ENCODE results near the gene SLC45A2.

The SLC45A2 gene

DNA sequence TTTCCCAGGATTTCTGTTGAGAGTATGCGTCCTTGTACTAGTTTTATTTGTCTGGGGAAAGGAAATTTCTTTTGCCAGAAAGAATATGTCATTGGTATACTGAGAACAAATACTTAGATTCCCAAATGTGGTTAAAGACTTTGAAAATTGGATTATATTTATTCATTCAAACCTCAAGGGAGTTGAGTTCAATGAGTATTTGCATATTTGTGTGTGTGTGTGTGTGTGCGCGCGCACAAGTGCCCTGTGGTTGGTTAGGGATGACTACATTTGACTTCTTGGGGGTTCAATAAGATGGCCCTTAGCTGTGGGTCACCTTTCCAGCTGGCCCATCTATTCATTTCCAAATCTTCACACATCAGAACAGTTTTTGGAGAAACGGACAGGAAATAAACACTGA, 43.4 kb downstream of the SLC45A2 start:
- TF ChIP-seq, protein P1, sequence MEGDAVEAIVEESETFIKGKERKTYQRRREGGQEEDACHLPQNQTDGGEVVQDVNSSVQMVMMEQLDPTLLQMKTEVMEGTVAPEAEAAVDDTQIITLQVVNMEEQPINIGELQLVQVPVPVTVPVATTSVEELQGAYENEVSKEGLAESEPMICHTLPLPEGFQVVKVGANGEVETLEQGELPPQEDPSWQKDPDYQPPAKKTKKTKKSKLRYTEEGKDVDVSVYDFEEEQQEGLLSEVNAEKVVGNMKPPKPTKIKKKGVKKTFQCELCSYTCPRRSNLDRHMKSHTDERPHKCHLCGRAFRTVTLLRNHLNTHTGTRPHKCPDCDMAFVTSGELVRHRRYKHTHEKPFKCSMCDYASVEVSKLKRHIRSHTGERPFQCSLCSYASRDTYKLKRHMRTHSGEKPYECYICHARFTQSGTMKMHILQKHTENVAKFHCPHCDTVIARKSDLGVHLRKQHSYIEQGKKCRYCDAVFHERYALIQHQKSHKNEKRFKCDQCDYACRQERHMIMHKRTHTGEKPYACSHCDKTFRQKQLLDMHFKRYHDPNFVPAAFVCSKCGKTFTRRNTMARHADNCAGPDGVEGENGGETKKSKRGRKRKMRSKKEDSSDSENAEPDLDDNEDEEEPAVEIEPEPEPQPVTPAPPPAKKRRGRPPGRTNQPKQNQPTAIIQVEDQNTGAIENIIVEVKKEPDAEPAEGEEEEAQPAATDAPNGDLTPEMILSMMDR (IDR thresholded peaks at IDR 0.05; ENCODE audit: insufficient read depth, low read length, poor library complexity, severe bottlenecking), result no peak
- TF ChIP-seq EZH2phosphoT487 (conservative IDR thresholded peaks at IDR 0.05; ENCODE audit: low read length), result no peak
- Histone ChIP-seq H3K9me2 (replicated peaks; ENCODE audit: insufficient read depth, low read length) (no peaks in the 10 kb centered on the region), H3K27me3 (ENCODE audit: low read length) (no peaks in the 10 kb centered on the region), H3F3A (ENCODE audit: insufficient read depth) (no peaks in the 10 kb centered on the region), H3K4me3 (ENCODE audit: insufficient read depth, low read length, poor library complexity, severe bottlenecking) (no peak overlapping the region), H3K79me2 (ENCODE audit: insufficient read depth, low read length) (no peaks in the 10 kb centered on the region), H3K4me2 (ENCODE audit: low read depth, low read length, poor library complexity, severe bottlenecking) (no peak overlapping the region), H3K27ac (ENCODE audit: low read depth, low read length) (no peak overlapping the region), H3K36me3 (ENCODE audit: low read length) (no peaks in the 10 kb centered on the region), H3K9ac (ENCODE audit: low read length) (no peak overlapping the region), H2AFZ (ENCODE audit: low read depth, low read length, severe bottlenecking) (no peak overlapping the region), H4K20me1 (ENCODE audit: low read depth, low read length) (no peaks in the 10 kb centered on the region), H3K9me3 (ENCODE audit: insufficient read depth, low read length) (no peaks in the 10 kb centered on the region)

DNA sequence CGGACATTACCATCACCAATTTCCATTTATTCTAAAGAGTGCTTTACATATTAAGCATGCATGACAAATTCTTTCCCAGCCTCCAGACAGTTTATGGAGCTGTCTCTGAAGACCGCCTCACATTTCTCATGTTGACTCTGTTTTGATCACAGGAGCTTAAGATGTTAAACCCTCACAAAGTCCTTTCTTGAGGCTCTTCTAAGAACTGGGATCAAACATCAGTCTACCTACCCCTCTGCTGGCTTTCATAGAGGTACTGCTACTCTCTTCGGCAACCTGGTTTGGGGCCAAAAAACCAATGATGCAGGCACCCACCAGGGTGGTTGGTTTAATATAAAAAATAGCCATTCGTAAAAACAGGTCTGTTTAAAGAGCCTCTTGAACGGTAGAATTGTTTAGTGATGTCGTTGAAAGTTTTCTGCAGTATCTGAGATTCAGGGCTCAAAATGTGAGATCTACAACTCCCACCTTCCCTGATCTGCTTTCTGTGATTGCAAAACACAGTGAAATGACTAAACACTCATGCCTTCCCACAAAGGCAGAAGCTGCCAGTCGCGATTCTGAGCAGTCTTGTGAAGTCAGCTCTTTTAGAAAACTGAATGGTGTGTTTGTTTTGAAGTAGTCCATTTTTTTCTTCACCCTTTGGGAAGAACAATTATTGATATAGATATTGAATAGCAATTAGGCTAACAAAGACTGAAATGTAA, 44.8 kb downstream of the SLC45A2 start:
- H3K79me2 ChIP-seq (ENCODE audit: insufficient read depth, low read length), result no peaks in the 10 kb centered on the region
- no peak overlapping the region for H3K4me2 ChIP-seq (ENCODE audit: low read depth, low read length, poor library complexity, severe bottlenecking)
- no peak overlapping the region for H3K9ac ChIP-seq (ENCODE audit: low read length)
- no peaks in the 10 kb centered on the region for H3K27me3 ChIP-seq (ENCODE audit: low read length)
- no peak overlapping the region for H3K4me3 ChIP-seq (ENCODE audit: insufficient read depth, low read length, poor library complexity, severe bottlenecking)
- no peaks in the 10 kb centered on the region for H3F3A ChIP-seq (ENCODE audit: insufficient read depth)
- H3K27ac ChIP-seq (ENCODE audit: low read depth, low read length), result no peak overlapping the region
- H4K20me1 ChIP-seq (ENCODE audit: low read depth, low read length), result no peaks in the 10 kb centered on the region
- no peaks in the 10 kb centered on the region for H3K9me3 ChIP-seq (ENCODE audit: insufficient read depth, low read length)
- TF ChIP-seq EZH2phosphoT487 (conservative IDR thresholded peaks at IDR 0.05; ENCODE audit: low read length), result no peak
- TF ChIP-seq, protein P1 (IDR thresholded peaks at IDR 0.05; ENCODE audit: insufficient read depth, low read length, poor library complexity, severe bottlenecking), result no peak
- no peaks in the 10 kb centered on the region for H3K36me3 ChIP-seq (ENCODE audit: low read length)
- no peaks in the 10 kb centered on the region for H3K9me2 ChIP-seq (replicated peaks; ENCODE audit: insufficient read depth, low read length)
- no peak overlapping the region for H2AFZ ChIP-seq (ENCODE audit: low read depth, low read length, severe bottlenecking)

DNA sequence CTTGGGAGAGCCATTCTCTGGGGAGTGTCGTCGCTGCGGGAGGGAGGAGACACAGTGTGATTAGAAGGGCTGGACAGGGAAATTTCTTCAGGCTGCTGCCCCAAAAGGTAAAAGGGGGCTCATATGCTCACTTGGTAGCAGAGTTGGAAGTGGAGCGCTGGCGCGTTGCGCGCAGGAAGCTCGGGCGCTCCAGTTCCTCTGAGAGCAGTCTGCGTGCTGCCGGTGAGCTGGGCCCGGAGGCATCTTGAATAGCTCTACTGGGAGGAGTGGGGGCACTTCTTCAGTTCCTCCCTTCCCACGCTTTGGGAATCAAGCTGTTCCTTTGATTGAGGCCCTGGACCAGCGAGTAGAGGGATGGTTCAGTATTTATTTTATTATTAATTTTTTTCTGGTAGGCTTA, 45.6 kb downstream of the SLC45A2 start:
- H3K27ac ChIP-seq (ENCODE audit: low read depth, low read length), result no peak overlapping the region
- no peaks in the 10 kb centered on the region for H3K9me3 ChIP-seq (ENCODE audit: insufficient read depth, low read length)
- no peaks in the 10 kb centered on the region for H3F3A ChIP-seq (ENCODE audit: insufficient read depth)
- H3K9me2 ChIP-seq (replicated peaks; ENCODE audit: insufficient read depth, low read length), result no peaks in the 10 kb centered on the region
- H3K9ac ChIP-seq (ENCODE audit: low read length), result no peak overlapping the region
- H3K4me3 ChIP-seq (ENCODE audit: insufficient read depth, low read length, poor library complexity, severe bottlenecking), result no peak overlapping the region
- H2AFZ ChIP-seq (ENCODE audit: low read depth, low read length, severe bottlenecking), result no peak overlapping the region
- no peaks in the 10 kb centered on the region for H3K79me2 ChIP-seq (ENCODE audit: insufficient read depth, low read length)
- no peaks in the 10 kb centered on the region for H3K27me3 ChIP-seq (ENCODE audit: low read length)
- TF ChIP-seq, protein P1 (IDR thresholded peaks at IDR 0.05; ENCODE audit: insufficient read depth, low read length, poor library complexity, severe bottlenecking), result no peak
- TF ChIP-seq EZH2phosphoT487 (conservative IDR thresholded peaks at IDR 0.05; ENCODE audit: low read length), result no peak
- no peaks in the 10 kb centered on the region for H3K36me3 ChIP-seq (ENCODE audit: low read length)
- H4K20me1 ChIP-seq (ENCODE audit: low read depth, low read length), result no peaks in the 10 kb centered on the region
- no peak overlapping the region for H3K4me2 ChIP-seq (ENCODE audit: low read depth, low read length, poor library complexity, severe bottlenecking)
